GM19438 (cell line): ENCODE measurements around the gene DMKN.

ENCODE experiments used
- ATAC-seq: cut with Tn5 transposase; IDR thresholded peaks from one replicate; pipeline ENCODE4 v1.9.1; 2021; ENCODE audit warnings: low read depth; ENCODE audit not compliant: unreplicated experiment

DMKN gene

GRCh38 chr19:35549879-35550523 lies 36.6 kb upstream of the DMKN start:
- ATAC-seq: no peak

- no peak for ATAC-seq
Measured at GRCh38 chr19:35549174-35549788, 35.8 kb upstream of the DMKN start.

DNA sequence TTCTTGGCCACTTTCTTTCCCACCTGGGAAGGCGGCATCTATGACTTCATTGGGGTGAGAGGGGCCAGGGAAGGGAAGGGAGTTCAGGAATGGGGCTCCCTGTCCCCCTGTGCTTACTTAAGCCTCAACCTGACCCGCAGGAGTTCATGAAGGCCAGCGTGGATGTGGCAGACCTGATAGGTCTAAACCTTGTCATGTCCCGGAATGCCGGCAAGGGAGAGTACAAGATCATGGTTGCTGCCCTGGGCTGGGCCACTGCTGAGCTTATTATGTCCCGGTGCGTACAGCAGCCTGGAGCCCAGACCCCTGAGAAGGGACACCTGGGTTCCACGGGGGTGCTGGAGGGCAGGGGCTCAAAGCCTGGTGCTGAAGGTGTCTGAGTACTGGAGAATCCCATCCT lies 33.1 kb upstream of the DMKN start:
- ATAC-seq: no peak

DNA sequence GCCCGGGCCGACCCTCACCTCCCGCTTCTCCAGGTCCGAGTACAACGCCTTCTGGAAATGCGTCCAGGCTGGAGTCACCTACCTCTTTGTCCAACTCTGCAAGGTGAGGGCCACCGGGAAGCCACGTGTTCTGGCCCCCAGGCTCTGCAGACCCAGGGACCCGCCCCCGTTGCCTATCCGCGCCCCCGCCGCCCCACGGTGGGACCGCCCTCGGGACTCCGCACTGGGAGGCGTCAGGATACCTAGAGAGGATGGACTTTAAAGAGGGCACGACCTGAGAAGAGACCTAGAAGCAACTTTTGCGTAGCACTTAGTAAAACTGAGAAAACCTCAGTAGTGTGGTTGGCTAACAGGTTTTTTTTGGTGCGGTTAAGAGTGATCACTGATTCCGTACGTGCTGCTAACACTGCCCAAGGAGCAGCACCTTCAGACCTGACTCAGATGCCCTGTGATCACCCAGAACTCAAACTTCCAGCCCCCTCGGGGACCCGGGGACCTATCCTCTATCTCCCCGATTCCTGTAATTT lies 32.5 kb upstream of the DMKN start:
- ATAC-seq: peak; percentile 51

GRCh38 chr19:35545001-35545854 lies 31.8 kb upstream of the DMKN start, which contains the start of gene TMEM147:
Gene TMEM147, plus strand, starts transcription at chr19:35545626. Its CDS starts 114 bp downstream, at chr19:35545740.
- ATAC-seq: peak; percentile 76

DNA sequence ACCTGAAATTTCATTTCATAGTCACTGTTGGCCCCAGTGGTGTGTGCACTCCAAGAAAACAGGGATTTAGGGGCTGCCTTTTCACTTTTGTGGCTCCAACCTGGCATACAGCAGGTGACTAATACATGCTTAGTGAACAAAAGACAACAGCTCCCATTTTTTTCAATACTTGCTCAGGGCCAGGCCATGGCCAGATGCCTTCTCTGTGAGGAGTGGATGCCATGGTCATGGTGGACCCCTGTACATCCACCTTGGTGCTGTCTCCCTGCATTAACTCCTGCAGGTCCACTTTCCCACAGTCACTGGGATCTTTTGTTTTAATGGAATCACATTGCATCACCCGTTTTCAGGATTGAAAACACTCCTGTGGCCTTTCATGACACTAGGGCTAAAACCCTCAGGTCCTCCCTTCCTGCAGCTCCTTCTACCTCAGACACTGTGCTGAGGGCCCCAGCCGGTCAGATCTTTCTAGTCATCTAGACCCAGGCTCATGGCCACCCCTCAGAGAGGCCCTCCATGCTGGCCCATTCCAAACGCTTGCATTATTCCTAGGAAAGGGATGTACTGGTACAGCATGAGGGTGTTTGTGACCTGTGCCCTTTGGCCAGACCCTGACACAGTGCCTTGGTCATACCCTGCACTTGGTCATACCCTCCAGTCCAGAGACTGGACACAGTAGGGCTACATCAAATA lies 30.8 kb upstream of the DMKN start:
- ATAC-seq: no peak

DNA sequence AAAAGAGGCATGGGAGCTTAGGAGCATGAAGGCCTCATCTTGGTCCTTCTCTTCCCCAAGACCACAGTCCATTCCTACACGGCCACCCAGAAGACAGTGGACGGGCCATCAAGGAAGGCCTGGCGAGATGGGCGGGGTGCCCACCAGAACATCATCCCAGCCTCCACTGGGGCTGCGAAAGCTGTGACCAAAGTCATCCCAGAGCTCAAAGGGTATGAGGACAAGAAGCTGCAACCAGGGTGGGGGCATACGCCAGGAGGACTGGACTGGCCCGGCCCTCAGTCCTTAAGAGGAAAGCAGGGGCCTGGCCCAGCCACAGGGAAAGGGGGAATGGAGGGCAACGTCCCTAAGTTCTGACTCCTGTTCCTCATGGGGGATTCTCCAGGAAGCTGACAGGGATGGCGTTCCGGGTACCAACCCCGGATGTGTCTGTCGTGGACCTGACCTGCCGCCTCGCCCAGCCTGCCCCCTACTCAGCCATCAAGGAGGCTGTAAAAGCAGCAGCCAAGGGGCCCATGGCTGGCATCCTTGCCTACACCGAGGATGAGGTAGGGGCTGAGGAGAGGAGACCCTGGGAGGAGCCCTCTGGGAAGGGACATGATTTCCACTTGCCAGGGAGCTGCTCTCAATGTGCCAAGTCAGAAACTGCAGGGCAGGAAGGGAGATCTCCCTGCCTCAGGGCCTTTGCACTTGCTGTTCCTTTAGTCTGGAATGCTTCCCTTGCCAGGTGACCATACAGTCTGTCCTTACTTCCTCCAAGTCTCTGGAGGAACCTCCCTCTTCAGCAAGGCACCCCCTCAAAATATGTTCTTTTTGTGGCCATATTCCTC lies 30.0 kb upstream of the DMKN start:
- no peak for ATAC-seq

DNA sequence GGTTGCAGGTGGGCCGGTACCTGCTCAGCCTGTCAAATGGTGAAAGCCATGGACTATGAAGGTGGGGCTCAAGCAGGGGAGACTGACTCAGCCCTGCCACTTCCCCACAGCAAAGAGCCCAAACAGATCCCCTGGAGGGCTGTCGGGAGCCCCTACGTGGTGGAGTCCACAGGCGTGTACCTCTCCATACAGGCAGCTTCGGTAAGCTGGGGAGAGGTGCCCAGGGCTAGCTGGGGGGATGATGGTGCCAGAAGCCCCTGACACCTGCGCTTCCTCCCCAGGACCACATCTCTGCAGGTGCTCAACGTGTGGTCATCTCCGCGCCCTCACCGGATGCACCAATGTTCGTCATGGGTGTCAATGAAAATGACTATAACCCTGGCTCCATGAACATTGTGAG lies 28.8 kb upstream of the DMKN start:
- no peak for ATAC-seq

DNA sequence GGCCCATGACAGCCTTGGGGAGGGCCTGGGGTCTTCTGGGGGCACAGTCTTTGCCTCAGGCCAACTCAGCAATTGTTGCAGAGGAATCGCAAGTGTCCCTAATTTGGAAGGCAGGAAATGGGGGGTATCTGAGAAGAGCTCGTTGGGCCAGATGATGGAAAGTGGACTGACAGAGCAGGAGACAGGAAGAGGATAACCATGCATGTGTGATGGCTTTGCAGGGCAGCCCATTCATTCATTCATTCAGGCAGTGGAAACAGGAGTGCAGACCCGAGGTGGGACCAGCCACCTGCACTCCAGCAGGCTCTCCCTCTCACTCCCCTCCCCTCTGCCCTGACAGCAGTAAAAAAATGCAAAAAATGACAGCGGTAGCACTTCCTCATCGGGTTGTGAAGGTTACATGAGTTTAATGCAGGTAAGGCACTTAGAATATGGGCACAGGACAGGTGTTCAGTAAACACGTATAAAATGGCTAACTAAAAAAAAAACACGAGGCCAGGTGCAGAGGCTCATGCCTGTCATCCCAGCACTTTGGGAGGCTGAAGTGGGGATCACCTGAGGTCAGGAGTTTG lies 27.0 kb upstream of the DMKN start:
- ATAC-seq: no peak

- no peak for ATAC-seq
Measured at GRCh38 chr19:35539850-35540249, 26.4 kb upstream of the DMKN start.

GRCh38 chr19:35539314-35539713 lies 25.9 kb upstream of the DMKN start:
- ATAC-seq: no peak

- ATAC-seq: no peak
Measured at GRCh38 chr19:35534803-35535480, 21.5 kb upstream of the DMKN start.

- ATAC-seq: no peak
Measured at GRCh38 chr19:35533822-35534392, 20.5 kb upstream of the DMKN start.

DNA sequence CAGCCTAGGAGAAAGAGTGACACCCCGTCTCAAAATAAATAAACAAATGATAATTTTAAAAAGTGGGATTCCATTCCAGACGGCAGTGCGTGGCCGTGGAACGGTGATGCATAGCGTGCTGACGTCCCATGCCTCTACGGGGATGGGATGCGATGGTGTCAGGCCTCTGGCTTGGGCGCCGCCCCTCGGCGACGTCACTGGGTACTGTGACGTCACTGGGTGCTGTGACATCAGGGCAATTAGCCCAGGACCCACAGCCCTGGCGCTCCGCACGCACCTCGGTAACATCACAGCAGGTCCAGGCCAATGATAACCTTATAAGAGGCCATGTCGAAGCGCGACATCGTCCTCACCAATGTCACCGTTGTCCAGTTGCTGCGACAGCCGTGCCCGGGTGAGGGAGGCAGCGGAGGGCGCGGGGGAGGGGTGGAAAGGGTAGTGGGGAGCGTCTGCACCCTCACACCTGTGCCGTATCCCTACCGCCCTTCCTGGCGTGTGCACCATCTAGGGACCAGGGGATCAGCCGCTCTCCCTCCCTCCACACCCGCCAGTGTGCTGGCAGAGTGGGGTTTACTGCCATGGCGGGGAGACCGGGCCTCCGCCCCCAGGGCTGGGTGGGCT lies 19.9 kb upstream of the DMKN start, which contains the start of gene GAPDHS:
Gene GAPDHS, plus strand, starts transcription at position 256 of the 621 bp plus-strand sequence. Its CDS starts 72 bp downstream, at position 328.
- ATAC-seq: no peak

- no peak for ATAC-seq
Measured at GRCh38 chr19:35531291-35531690, 17.8 kb upstream of the DMKN start.

DNA sequence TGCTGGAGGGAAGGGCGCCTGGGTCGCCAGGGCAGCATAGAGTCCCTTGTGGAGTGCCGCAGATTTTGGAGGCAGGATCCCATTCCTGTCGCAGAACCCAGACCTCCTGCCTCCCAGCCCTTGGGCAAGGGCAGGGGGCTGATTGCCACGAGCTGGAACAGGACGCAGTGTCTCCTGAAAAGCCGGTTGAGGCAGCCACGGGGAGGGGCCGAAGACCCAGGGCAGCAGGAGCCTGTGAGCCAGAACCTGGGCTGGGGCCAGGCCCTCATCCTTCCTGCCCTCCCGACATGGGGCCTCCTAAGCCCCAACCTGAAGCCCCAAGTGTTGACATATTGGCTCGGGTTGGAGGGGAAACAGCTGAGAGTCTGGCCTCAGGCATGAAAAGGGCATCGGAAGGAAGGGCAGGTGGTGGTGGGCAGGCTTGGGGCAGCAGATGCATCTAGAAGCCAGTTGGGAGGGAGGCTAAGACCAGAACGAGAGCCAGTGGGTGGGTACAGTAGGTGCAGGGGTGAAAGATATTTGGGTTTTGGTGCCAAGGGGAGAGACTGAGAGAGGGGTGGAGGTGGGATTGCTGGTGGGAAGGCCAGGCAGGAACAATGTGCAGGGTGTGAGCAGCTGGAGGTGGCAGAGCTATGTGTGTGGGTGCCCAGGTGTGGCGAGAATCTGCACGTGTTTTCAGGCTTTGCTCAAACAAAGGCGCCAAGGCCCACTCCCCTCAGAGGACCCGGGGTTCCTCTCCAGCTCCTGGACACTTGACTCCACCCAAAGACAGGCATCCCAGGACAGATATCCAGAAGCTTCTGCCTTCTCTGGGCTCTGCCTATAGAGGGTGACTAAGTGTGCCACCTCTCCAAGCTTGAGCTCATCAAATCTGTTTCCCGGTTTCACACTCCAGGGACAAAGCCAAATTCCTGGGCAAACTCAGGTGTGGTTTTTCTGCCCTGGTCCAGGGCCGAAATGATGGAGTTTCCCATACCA lies 16.1 kb upstream of the DMKN start:
- ATAC-seq: no peak
